Stimulated activated CD4-positive, alpha-beta T cell treated with anti-CD3 and anti-CD28 coated beads, Interleukin-2, amount 100 ng/mL, for 48 hours (primary cell): ENCODE results near the gene LMO7.
"Not testable (repeated sequence)": the region's sequence is repeated elsewhere in the genome, so short reads cannot be mapped to it uniquely, and the experiment has no call there.

Experiments used
- DNase-seq, 2 donors: peaks; one replicate each; pipeline ENCODE4 v3.0.0-alpha.2; 2020

Gene LMO7

GRCh38 chr13:75700552-75700951 is 64.4 kb downstream of the LMO7 start:
- DNase-seq, result no peak

DNA sequence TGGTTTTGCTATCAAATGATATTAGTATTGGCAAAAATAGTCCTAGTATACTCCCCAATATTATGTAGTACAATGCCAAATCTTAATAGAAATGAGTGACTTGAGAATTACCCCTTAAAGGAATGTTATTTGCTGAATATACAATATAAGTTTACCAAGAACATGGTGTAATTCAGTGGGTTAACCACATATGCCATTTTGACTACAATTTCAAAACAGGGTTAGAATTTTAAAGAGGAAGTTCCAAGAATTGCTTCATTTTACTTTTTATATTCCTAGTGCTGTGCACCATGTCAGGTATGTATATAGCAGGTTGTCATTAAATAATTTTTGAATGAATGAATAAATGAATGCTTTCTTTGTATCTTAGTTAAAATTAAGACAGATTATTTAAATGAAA is 66.3 kb downstream of the LMO7 start:
- no peak for DNase-seq

DNA sequence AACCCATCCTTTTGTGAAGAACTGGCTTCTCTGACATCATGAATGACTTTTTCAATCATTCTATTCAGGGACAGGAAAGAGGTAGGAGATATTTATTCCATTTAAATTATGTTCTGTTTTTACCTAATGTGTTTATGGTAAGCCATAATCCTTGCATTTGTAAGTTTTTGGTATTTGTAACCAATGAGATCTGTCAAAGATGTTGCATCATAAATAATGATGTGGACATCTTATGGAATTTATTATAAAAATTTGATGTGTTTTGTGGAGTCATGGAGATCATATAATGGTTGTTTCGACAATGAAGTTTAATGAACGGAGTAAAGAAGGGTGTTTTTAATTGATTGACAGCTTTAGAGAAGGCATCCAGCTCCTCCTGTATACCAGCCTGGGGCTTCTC is 67.6 kb downstream of the LMO7 start:
- DNase-seq, result no peak

DNA sequence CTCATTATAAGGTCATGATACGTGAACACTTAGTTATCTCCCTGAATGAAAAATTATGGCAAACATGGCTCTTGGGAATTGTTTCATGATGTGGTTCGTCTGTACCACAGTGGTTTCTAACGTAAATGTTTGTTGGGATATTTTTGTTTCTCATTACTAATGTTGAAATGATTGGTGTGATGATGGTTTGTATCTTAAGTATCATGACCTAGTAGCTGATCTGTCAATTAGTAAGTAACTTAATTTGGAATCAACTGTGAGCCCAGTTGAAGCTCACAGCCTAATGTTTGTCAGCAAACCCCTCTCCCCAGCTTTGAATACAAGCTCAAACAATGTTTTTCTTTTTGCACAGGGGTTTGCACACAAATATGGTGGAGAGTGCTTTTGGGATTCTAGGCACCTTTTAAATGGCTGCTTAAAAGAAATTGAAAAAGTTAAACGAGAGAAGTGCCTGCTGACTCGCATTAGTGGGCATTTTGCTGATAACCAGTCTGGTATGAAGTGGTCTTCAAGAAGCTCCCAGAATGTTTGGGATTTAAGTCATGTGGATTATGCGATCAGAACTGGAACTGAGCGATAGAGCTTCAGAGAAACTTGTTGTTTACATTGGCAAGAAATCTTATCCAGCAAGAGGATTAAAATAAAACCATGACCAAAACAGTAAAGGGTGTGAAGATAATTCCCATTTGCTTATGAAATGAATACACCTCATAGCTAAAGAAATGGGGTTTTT is 68.2 kb downstream of the LMO7 start:
- DNase-seq, result no peak

DNA sequence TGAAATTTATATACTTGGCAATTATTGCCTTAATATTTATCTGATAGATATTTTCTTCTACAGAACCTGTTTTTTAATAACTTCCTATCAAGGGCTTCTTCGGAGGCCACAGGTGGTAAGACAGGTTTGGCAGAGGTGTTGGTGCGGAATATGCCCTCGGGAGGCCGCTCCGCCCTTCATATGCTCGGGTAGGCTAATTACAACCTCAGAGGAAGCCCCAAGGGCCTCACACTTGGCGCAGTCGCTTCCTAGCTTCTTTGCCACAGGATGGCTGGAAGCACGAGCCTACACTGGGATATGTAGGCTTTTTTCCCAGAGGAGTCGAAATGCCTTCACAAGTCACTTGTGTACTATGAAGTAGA is 68.8 kb downstream of the LMO7 start:
- no peak for DNase-seq

DNA sequence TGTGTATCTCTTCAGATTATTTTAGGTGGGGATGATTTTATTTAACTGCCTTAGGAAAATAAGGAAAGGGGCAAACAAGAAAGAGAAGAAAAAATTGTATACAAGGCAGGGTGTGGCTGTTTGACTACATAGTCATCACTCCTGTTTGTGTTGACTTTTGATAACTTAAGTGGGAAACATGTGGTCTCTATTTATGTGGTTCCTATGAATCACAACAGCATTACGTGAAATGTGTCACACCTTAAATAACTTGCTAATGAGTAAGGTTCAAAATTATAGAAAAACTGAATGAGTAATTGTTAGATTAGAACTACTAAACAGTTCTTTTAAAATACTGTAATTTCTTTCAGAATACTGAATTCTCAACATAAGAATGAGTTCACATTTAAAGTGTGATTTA is 69.3 kb downstream of the LMO7 start:
- no peak for DNase-seq

DNA sequence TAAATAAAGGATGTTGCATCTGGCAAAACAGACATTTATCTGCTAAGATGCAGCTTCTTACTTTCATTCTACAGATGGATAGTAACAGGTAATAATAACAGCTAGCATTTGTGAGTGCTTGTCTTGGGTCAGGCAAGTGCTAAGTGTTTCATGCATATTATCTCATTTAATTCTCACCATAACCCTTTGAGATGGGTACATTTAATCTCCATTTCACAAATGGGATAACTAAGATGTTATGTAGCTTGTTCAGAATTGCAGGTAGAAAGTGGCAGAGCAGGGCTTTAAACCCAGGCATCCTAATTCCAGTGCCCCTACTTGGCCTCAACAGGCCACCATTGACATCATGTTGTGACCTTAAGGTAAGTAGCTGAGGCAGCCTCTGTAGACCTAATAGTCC is 69.8 kb downstream of the LMO7 start:
- DNase-seq, result no peak

DNA sequence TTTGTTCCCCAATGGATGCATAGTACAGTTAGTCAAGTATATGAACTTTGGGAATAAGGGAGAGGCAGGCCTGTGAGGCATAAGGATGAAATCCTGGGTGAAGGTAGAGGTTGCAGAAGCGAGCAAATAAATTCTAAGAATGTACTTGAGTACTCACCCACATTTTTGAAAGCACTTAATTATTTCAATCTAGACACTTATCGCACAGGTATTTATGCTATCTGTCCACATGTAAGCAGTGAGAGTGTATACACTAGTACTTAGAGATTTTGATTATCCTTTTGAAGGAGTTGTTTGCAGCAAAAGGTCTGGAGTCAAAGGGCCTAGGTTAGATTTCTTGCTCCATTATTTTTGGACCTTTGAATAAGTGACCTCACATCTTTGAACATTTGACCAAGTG is 77.7 kb downstream of the LMO7 start:
- DNase-seq, result no peak

DNA sequence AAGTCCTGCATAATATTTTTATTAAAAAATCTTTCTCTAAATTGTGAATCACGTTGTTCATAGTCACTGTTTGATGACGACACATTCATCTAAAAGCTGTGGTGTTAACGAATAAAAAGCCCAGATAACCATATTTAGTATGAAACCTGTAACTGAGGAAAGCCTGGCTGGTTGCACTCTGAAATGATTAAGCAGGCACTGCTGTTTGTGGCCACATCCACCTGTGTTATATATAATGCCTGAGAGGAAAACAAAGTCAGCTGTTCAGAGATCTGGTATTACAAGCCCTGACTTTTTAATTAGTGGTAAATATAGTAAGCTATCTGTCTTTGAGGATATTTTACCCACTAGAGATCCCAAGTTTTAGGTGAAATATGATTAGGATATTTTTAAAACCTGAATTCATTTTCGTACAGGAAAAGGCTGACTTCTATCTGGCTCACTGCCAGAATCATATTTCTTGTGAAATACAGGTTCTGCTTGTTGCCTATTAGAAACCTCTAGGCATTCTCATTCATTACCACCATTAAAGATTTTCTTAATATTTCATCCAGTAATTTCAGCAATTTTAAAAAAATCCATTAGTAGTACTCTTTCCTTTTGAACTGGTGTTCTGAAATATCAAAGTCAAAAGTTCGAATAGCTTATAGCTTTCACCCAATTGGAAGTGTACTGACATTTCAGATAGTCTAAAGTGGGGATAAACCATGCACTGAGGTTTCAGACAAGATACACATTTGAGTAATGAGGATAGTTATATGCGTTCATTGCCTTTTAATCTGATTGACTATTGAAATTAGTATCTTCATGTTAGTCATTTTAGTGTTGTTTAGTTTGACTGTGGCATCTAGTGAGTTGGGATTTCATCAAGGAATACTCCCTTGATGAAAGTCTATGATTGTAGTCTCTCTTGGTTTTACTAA is 79.7 kb downstream of the LMO7 start:
- DNase-seq, result no peak

GRCh38 chr13:75717525-75717924 is 81.4 kb downstream of the LMO7 start:
- DNase-seq, result no peak

GRCh38 chr13:75721307-75721706 is 85.2 kb downstream of the LMO7 start:
- DNase-seq, result no peak

DNA sequence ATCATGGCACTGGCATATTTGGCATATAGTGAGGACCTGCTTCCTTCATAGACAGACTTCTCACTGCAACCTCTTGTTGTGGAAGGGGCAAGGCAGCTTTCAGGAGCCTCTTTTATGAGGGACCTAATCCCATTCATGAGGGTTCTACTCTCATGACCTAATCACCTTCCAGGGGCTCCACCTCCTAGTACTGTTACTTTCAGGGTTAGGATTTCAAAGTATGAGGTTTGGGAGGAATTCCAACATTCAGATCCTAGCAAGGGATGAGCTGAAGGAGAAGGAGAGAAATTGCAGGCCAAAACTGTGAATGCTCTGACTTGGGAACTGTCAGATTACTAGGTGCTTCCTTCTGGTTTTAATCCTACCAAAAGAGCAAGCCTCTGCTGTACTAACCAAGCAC is 87.8 kb downstream of the LMO7 start:
- DNase-seq, result no peak

DNA sequence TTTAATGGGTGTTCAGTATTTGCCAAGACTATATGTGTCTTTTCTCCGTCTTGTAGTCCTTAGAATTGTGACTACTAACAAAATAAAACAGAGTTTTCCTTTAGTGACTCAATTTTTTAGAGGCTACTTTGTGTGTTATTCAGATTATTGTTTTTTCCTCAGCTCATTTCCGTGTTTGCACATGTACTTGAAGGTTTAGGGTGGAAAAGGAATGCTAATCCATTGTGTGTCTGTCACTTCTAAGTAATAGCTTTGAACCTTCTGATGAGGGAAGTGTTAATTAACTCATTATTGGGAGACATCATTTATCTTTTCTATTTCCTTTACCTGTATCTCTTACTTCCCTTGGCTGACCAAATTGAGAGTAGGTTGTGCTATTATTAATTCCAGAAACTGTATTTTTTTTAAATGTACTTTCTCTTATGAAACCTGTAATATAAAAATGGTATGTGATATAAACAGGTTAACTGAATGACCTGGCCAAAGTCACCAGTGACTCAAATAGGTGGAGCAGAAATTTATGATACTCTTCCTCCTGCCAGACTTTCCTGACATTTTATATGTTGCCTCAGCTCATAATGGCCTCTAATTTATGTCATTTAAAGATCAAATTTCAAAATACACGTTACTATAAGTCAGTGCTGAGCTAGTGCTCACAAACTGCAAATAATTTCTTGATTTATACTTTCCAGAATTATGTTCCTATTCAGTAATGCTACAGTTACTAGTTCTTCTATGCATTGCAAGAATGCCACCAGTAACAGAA is 88.8 kb downstream of the LMO7 start:
- no peak for DNase-seq

GRCh38 chr13:75725736-75726135 is 89.6 kb downstream of the LMO7 start:
- DNase-seq, result no peak

- DNase-seq, result no peak
These were observed 90.2 kb downstream of the LMO7 start for GRCh38 chr13:75726306-75726705.

DNA sequence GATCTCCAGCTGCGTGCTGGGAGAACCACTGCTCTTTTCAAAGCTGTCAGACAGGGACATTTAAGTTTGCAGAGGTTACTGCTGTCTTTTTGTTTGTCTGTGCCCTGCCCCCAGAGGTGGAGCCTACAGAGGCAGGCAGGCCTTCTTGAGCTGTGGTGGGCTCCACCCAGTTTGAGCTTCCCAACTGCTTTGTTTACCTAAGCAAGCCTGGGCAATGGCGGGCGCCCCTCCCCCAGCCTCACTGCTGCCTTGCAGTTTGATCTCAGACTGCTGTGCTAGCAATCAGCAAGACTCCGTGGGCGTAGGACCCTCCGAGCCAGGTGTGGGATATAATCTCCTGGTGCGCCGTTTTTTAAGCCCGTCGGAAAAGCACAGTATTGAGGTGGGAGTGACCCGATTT is 97.0 kb downstream of the LMO7 start:
- not testable (repeated sequence) for DNase-seq

DNA sequence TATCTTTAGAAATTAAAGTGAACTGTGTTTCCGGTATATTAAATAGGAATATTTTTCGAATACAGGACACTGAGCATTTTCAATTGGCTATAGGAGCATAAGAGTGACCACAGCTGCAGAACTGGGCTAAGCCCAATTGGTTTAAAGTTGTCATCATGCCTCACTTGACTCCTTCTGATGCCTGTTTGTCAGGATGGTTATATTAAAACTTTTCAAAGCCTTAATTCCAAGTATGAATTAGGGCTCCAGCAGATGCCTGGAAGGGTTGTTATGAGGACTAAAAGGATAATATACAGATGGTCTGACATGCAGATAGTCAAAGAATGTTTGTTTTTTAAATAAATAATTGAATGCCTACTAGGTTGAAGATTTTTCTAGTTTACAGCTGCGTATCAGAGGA is 100.0 kb downstream of the LMO7 start:
- DNase-seq, result no peak

GRCh38 chr13:75738841-75739240 is 102.7 kb downstream of the LMO7 start:
- no peak for DNase-seq

- DNase-seq, result no peak
These were observed 103.2 kb downstream of the LMO7 start for GRCh38 chr13:75739244-75739868.

DNA sequence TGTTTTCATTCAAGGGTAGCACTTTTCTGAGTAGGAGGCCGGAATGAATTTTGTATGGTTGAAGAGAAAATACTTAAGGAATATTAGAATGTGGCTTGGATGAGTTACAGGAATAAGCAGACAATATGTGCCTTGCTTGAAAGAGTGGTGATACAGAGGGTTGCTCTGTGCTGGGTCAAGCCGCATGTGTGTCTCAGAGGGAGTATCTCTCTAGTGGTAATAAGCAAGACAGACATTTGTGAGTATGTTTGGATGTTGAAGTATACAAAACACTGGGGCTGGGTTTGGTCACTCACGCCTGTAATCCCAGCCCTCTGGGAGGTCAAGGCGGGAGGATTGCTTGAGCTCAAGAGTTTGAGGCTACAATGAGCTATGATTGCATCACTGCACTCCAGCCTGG is 103.9 kb downstream of the LMO7 start:
- DNase-seq, result no peak

GRCh38 chr13:75743072-75743471 is 106.9 kb downstream of the LMO7 start:
- DNase-seq, result not testable (repeated sequence)

DNA sequence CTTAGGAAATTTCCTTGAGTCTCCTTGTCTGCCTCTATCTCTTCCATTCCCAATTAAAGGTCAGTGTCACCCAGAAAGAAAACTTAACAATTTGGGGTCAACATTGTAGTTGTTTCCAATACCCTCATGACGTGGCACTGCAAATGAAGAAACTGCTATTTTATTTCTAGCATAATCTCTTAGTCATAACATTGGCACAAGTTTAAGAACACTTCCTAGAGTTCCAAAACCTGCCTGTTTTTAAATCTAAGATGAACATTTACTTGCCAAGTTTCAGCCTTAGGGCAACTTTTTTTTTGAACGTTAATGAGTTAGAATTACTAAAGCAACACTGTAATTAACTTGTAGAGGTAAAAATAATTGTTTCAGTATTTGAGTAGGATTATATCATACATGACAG is 108.0 kb downstream of the LMO7 start:
- no peak for DNase-seq

GRCh38 chr13:75745387-75745786 is 109.3 kb downstream of the LMO7 start:
- DNase-seq, result no peak
